GM23248 (cell line): ENCODE measurements around the gene MUS81.

ENCODE experiments used
- EZH2 ChIP-seq: fragments of 200-600 bp; sonication (generic); IDR thresholded peaks from 2 replicates; pipeline ENCODE4 v1.6.1; 2018; ENCODE audit warnings: antibody characterized with exemption, mild to moderate bottlenecking; ENCODE audit not compliant: insufficient read depth, poor library complexity, severe bottlenecking
- EZH2phosphoT487 ChIP-seq: fragments of 200-600 bp; sonication (generic); IDR thresholded peaks from 2 replicates; pipeline ENCODE4 v1.6.1; 2018; ENCODE audit warnings: antibody characterized with exemption, moderate library complexity, mild to moderate bottlenecking, low read depth; ENCODE audit not compliant: insufficient read depth

- no peak for TF ChIP-seq EZH2
- no peak for TF ChIP-seq EZH2phosphoT487
These were observed 25.0 kb downstream of the MUS81 start for GRCh38 chr11:65885231-65885630.
